HCT116 (cell line): ENCODE data around the gene STRIT1.

Experiments
- CTCF ChIP-seq, 3 experiments: fragments of 200-600 bp in 1 of 3; sonication (generic) in 1 of 3; IDR thresholded peaks in 2 of 3; conservative IDR thresholded peaks in 1 of 3; 2 replicates each; pipeline ENCODE4 v1.5.1; 2012 to 2017; ENCODE audit warnings: low read depth in 2 of 3, low read length in 2 of 3, antibody characterized with exemption in 1 of 3, borderline replicate concordance in 1 of 3, control low read depth in 1 of 3, mild to moderate bottlenecking in 1 of 3, mixed read lengths in 1 of 3, mixed run types in 1 of 3, moderate library complexity in 1 of 3; ENCODE audit not compliant: insufficient read depth in 1 of 3
- FOSL1 ChIP-seq: IDR thresholded peaks from 2 replicates; pipeline ENCODE4 v1.6.1; 2012; ENCODE audit warnings: low read depth
- POLR2A ChIP-seq: IDR thresholded peaks from 2 replicates; pipeline ENCODE4 v1.7.0; 2011; ENCODE audit warnings: borderline replicate concordance; ENCODE audit not compliant: insufficient read depth, insufficient read length; ENCODE audit errors: extremely low read depth
- SP1 ChIP-seq: IDR thresholded peaks from 2 replicates; pipeline ENCODE4 v1.6.1; 2012; ENCODE audit warnings: low read depth

- no peak for TF ChIP-seq CTCF (IDR thresholded peaks at IDR 0.05 in 2 of 3, conservative IDR thresholded peaks at IDR 0.05 in 1 of 3; ENCODE audit: borderline replicate concordance in 1 of 3, insufficient read depth in 1 of 3, low read depth in 2 of 3, low read length in 2 of 3)
- no peak for TF ChIP-seq POLR2A
- TF ChIP-seq FOSL1: no peak
- no peak for TF ChIP-seq SP1
Measured at GRCh38 chr3:155243512-155243921, 50.0 kb downstream of the STRIT1 start.
